Measurements from ENCODE around the gene SVIL. TPM values are rescaled to one million over a fixed set of nuclear protein-coding genes. Genes with fewer than 3 reads are reported as not detected.
A peak's percentile ranks its signal among the peaks of the same experiment; 100 is the strongest.

Gene SVIL
- total RNA-seq, 1 experiment from 2014 or later, result 15.3 TPM

DNA sequence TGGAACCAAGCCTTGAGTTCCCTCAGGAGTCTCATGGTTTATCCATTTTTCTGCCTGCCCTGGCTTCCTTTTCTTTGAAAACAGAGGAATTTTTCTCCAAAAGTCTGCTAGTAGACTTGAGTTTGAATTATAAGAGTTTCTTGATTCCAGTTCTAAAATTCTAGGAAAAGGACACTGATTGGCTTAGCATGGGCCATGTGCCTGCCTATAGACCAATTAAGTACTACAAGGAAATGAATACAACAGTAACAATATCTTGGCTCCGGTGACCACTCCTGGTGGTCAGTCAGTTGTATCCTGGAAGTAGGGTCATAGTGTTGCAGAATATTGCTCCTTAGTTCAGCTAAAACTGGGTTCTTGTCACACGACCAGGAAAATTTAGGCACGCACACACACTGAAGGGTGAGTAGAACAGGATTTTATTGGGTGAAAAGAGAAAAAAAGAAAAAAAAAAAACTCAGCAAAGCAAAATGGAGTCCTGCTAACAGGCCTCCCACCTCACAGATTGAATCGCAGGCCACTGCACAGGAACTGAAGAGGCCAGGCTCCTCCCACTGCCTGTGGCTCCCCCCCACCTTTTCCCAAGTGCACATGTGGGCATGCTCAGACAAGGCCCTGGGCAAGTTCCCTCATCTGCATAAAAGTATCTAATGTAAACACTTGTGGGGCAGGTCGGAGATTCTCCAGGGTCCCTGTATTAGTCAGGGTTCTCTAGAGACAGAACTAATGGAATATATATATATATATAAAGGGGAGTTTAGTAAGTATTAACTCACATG is 190.8 kb downstream of the SVIL start:
- Histone ChIP-seq H4K5ac (ENCODE audit: insufficient read length, low read depth, low read length) (no peak overlapping the region), H2BK15ac (ENCODE audit: low read depth, low read length) (no peak overlapping the region), H3K4ac (ENCODE audit: low read depth, low read length) (no peak overlapping the region), H2BK12ac (ENCODE audit: insufficient read length, low read depth, low read length) (no peak overlapping the region), H4K8ac (replicated peaks; ENCODE audit: insufficient read length, low read depth, low read length) (no peak overlapping the region), H2BK20ac (ENCODE audit: low read depth, low read length, poor library complexity, severe bottlenecking) (no peak overlapping the region), H3K27me3 (ENCODE audit: insufficient read depth, low read length) (no peaks in the 10 kb centered on the region), H3K23ac (ENCODE audit: insufficient read length, low read depth, low read length) (no peak overlapping the region), H3K56ac (ENCODE audit: insufficient read length, low read depth, low read length) (no peak overlapping the region), H3T11ph (ENCODE audit: low read length) (no peak overlapping the region), H2AFZ (ENCODE audit: low read length) (peak overlapping the region; percentile 45), H3K4me1 (ENCODE audit: insufficient read depth, low read length) (no peaks in the 10 kb centered on the region), H4K91ac (ENCODE audit: insufficient read length, low read depth, low read length) (no peak overlapping the region), H2BK120ac (ENCODE audit: low read depth, low read length, poor library complexity, severe bottlenecking) (no peak overlapping the region), H3K79me1 (ENCODE audit: insufficient read depth, low read depth, low read length, poor library complexity, severe bottlenecking) (no peaks in the 10 kb centered on the region), H3K14ac (ENCODE audit: insufficient read depth, low read length) (no peak overlapping the region), H3K27ac (ENCODE audit: insufficient read length, low read depth, low read length) (no peak overlapping the region), H3K79me2 (ENCODE audit: insufficient read depth, low read length) (no peaks in the 10 kb centered on the region), H3K4me2 (ENCODE audit: insufficient read depth, insufficient read length, low read length) (no peak overlapping the region), H3K9ac (ENCODE audit: extremely low read depth, insufficient read length, low read length) (no peak overlapping the region), H3K23me2 (ENCODE audit: insufficient read length, low read depth, low read length, poor library complexity, severe bottlenecking) (no peaks in the 10 kb centered on the region), H3K9me3 (ENCODE audit: control insufficient read depth, low read depth, low read length) (peaks cover 1% of the 10 kb centered on the region), H2BK5ac (ENCODE audit: insufficient read length, low read length) (no peak overlapping the region), H2AK5ac (ENCODE audit: insufficient read length, low read length) (no peak overlapping the region), H3K18ac (ENCODE audit: insufficient read length, low read depth, low read length) (no peak overlapping the region), H4K20me1 (ENCODE audit: control insufficient read depth, insufficient read depth, insufficient read length) (no peaks in the 10 kb centered on the region)
- DNase-seq, result peak; percentile 45
- peaks cover 2 to 11% (median 2%) of the 10 kb centered on the region in 3 experiments; a peak in 6 of 7 replicates for H3K36me3 Mint-ChIP-seq (ENCODE audit: insufficient read depth in 1 of 3, low read depth in 3 of 3)
- H3K27me3 Mint-ChIP-seq (ENCODE audit: low read depth), result no peaks in the 10 kb centered on the region
- WGBS (ENCODE audit: extremely low coverage, insufficient read length, low lambda C conversion rate), result no CpG with 5 or more reads among the region's 5 CpGs
- H3K4me3 Mint-ChIP-seq, result no peak overlapping the region
- TF ChIP-seq, protein P1, sequence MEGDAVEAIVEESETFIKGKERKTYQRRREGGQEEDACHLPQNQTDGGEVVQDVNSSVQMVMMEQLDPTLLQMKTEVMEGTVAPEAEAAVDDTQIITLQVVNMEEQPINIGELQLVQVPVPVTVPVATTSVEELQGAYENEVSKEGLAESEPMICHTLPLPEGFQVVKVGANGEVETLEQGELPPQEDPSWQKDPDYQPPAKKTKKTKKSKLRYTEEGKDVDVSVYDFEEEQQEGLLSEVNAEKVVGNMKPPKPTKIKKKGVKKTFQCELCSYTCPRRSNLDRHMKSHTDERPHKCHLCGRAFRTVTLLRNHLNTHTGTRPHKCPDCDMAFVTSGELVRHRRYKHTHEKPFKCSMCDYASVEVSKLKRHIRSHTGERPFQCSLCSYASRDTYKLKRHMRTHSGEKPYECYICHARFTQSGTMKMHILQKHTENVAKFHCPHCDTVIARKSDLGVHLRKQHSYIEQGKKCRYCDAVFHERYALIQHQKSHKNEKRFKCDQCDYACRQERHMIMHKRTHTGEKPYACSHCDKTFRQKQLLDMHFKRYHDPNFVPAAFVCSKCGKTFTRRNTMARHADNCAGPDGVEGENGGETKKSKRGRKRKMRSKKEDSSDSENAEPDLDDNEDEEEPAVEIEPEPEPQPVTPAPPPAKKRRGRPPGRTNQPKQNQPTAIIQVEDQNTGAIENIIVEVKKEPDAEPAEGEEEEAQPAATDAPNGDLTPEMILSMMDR (conservative IDR thresholded peaks at IDR 0.05), result no peak
- H3K4me1 Mint-ChIP-seq, result peaks cover 31 to 35% of the 10 kb centered on the region in 2 experiments
- H3K27ac Mint-ChIP-seq, result peak overlapping the region in 2 of 3 experiments; percentile 45 to 50; a peak in 2 of 7 replicates
- peaks cover 6 to 8% of the 10 kb centered on the region in 2 experiments for H3K9me3 Mint-ChIP-seq
